UCSD-AML1 (cell line): ENCODE measurements around the gene ADCY4.
A peak's percentile ranks its signal among the peaks of the same experiment; 100 is the strongest.
"Not testable (repeated sequence)": the region's sequence is repeated elsewhere in the genome, so short reads cannot be mapped to it uniquely, and the experiment has no call there.

ENCODE experiments used
- DNase-seq: peaks from one replicate; lab custom pipeline; 2025; ENCODE audit not compliant: unreplicated experiment; lab: John Stamatoyannopoulos, UW

Gene ADCY4

GRCh38 chr14:24367514-24368211 lies 32.8 kb upstream of the ADCY4 start, which contains the start of gene NFATC4:
Gene NFATC4 (plus strand): TSS chr14:24368184. CDS start chr14:24368341, 157 bp downstream.
- no peak for DNase-seq

- no peak for DNase-seq
Observed at GRCh38 chr14:24366721-24367513, 32.0 kb upstream of the ADCY4 start.

GRCh38 chr14:24366413-24366720 lies 31.5 kb upstream of the ADCY4 start:
- DNase-seq, result no peak

GRCh38 chr14:24365600-24366412 lies 30.9 kb upstream of the ADCY4 start:
- peak; percentile 93 for DNase-seq

- no peak for DNase-seq
Observed at GRCh38 chr14:24364841-24365240, 30.0 kb upstream of the ADCY4 start.

- no peak for DNase-seq
Observed at GRCh38 chr14:24363401-24363800, 28.5 kb upstream of the ADCY4 start.

- no peak for DNase-seq
Observed at GRCh38 chr14:24362241-24362960, 27.5 kb upstream of the ADCY4 start.

- DNase-seq, result no peak
Observed at GRCh38 chr14:24361326-24361725, 26.5 kb upstream of the ADCY4 start.

GRCh38 chr14:24360281-24360680 lies 25.4 kb upstream of the ADCY4 start:
- no peak for DNase-seq

GRCh38 chr14:24356208-24356607 lies 21.3 kb upstream of the ADCY4 start:
- DNase-seq, result no peak

- no peak for DNase-seq
Observed at GRCh38 chr14:24355009-24355408, 20.1 kb upstream of the ADCY4 start.

- DNase-seq, result not testable (repeated sequence)
Observed at GRCh38 chr14:24354482-24354825, 19.6 kb upstream of the ADCY4 start.

- DNase-seq, result no peak
Observed at GRCh38 chr14:24353559-24354481, 18.9 kb upstream of the ADCY4 start.

- no peak for DNase-seq
Observed at GRCh38 chr14:24351517-24351916, 16.6 kb upstream of the ADCY4 start.

- DNase-seq, result no peak
Observed at GRCh38 chr14:24349742-24350141, 14.9 kb upstream of the ADCY4 start.

GRCh38 chr14:24348186-24348585 lies 13.3 kb upstream of the ADCY4 start:
- no peak for DNase-seq

GRCh38 chr14:24347134-24347533 lies 12.3 kb upstream of the ADCY4 start:
- DNase-seq, result no peak

GRCh38 chr14:24343795-24344660 lies 9.2 kb upstream of the ADCY4 start:
- DNase-seq, result no peak

GRCh38 chr14:24342889-24343288 lies 8.0 kb upstream of the ADCY4 start:
- DNase-seq, result no peak
